Fibroblast of villous mesenchyme (primary cell): Measurements from ENCODE around the gene RFX4. TPM values are rescaled to one million over a fixed set of nuclear protein-coding genes. Genes with fewer than 3 reads are reported as not detected.

Source experiments
- DNase-seq: peaks from one replicate; pipeline ENCODE4 v3.0.0-alpha.2; 2010; ENCODE audit warnings: low read depth
- H3K4me3 ChIP-seq: 2 replicates; pipeline ENCODE4 v1.5.1; 2011; ENCODE audit warnings: low read depth, mild to moderate bottlenecking, low read length
- total RNA-seq: library from RNA; depleted of rRNA; stranded (reverse); fragments of >200 nt; gene quantifications from 2 replicates; pipeline ENCODE4 v1.2.3, GENCODE V29; 2012
- TF ChIP-seq, protein P1 (sequence below): IDR thresholded peaks from 2 replicates; pipeline ENCODE4 v1.5.1; 2012; ENCODE audit warnings: low read depth, mild to moderate bottlenecking, low read length; ENCODE audit not compliant: insufficient read depth

RFX4 gene
- total RNA-seq, 1 donor, result not detected

GRCh38 chr12:106652510-106653015 is 69.8 kb downstream of the RFX4 start:
- no peak for DNase-seq
- TF ChIP-seq, protein P1, sequence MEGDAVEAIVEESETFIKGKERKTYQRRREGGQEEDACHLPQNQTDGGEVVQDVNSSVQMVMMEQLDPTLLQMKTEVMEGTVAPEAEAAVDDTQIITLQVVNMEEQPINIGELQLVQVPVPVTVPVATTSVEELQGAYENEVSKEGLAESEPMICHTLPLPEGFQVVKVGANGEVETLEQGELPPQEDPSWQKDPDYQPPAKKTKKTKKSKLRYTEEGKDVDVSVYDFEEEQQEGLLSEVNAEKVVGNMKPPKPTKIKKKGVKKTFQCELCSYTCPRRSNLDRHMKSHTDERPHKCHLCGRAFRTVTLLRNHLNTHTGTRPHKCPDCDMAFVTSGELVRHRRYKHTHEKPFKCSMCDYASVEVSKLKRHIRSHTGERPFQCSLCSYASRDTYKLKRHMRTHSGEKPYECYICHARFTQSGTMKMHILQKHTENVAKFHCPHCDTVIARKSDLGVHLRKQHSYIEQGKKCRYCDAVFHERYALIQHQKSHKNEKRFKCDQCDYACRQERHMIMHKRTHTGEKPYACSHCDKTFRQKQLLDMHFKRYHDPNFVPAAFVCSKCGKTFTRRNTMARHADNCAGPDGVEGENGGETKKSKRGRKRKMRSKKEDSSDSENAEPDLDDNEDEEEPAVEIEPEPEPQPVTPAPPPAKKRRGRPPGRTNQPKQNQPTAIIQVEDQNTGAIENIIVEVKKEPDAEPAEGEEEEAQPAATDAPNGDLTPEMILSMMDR, result no peak
- no peak overlapping the region for H3K4me3 ChIP-seq

DNA sequence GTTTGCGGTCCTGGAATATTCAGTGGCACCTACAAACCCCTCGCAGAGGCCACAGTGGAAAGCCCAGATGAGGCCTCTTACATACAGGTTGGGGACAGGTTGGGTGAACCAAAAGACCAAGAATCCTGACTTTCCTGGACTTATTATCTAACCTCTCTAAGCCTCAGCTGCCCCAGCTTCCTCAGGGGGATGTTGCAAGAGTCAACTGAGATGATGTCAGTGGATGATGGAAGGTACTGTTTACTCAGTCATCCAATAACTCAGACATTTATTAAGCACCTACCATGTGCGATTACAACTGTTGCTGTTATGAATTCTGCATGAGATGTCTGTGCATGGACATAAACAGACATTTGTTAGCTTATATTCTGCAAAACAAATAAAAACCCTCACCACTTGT is 72.8 kb downstream of the RFX4 start:
- DNase-seq, result no peak
- H3K4me3 ChIP-seq, result no peak overlapping the region
- TF ChIP-seq, protein P1, result no peak

DNA sequence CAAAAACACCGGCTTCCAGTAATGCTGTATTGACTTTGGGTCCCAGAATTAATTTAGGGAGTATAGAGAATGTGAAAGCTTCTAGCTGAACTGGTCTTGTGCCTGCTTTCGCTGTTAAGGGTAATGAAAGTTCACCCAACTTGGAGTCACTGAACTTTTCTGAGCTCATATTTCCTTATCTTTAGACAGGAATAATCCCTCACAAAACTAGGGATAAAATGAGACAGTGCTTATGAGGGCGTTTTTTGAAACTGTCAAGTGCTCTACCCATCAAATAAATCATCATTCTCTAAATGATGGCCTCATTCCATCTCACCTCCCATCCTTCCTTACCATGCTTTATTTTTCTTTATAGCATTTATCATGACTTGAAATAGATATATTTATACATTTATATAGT is 74.7 kb downstream of the RFX4 start:
- no peak for DNase-seq
- no peak overlapping the region for H3K4me3 ChIP-seq
- TF ChIP-seq, protein P1, result no peak

- DNase-seq, result no peak
- H3K4me3 ChIP-seq, result no peak overlapping the region
- TF ChIP-seq, protein P1, result no peak
Observed at GRCh38 chr12:106663385-106663784, 80.6 kb downstream of the RFX4 start.

GRCh38 chr12:106669216-106669615 is 86.4 kb downstream of the RFX4 start:
- TF ChIP-seq, protein P1, result no peak
- DNase-seq, result no peak
- H3K4me3 ChIP-seq, result no peak overlapping the region

DNA sequence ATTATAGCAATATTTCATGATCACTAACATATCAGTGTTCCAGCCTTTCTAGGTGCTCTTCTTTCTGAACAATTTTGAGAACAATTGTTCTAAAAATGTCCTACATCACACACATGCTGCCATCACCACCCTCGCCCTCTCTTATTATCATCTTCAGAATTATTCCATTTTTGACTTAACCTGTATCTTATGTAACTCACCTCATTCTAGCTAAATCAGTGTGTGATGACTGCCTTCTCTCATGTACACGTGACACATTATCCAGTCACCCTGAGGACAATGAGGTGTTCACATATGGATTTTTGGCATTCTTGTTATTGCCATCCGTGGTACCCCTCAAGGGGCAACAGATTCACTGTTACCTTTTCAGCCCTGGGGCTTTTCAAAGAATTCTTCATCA is 87.3 kb downstream of the RFX4 start:
- H3K4me3 ChIP-seq, result no peak overlapping the region
- TF ChIP-seq, protein P1, result no peak
- no peak for DNase-seq

DNA sequence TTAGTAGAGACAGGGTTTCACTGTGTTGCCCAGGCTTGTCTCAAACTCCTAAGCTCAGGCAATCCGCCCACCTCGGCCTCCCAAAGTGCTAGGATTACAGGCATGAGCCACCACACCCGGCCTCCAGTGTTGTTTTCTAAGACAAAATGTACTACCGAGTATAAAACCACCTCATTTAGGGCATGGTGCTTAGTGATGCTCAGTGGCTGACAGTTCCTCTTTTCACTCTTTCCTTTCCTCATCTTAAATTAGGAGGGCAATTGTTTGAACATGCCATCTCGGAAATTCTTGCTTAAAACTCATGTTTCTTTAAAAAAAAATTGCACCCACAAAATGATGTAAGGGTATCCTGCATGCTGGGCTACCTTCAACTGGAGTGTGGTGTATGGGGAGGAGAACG is 89.0 kb downstream of the RFX4 start:
- TF ChIP-seq, protein P1, result no peak
- no peak overlapping the region for H3K4me3 ChIP-seq
- DNase-seq, result no peak
